ENCODE measurements around the gene PPM1L.

PPM1L gene

GRCh38 chr3:160768031-160768430 lies 12.0 kb downstream of the PPM1L start:
- no peak for DNase-seq

GRCh38 chr3:160768918-160769317 lies 12.9 kb downstream of the PPM1L start:
- DNase-seq, result no peak

- DNase-seq, result no peak
These were observed 15.9 kb downstream of the PPM1L start for GRCh38 chr3:160771811-160772459.

GRCh38 chr3:160773722-160774121 lies 17.7 kb downstream of the PPM1L start:
- DNase-seq, result no peak

GRCh38 chr3:160774172-160774571 lies 18.1 kb downstream of the PPM1L start:
- no peak for DNase-seq

GRCh38 chr3:160778480-160778879 lies 22.4 kb downstream of the PPM1L start:
- no peak for DNase-seq

GRCh38 chr3:160779040-160779439 lies 23.0 kb downstream of the PPM1L start:
- no peak for DNase-seq

- DNase-seq, result no peak
These were observed 24.2 kb downstream of the PPM1L start for GRCh38 chr3:160780245-160780644.

- no peak for DNase-seq
These were observed 25.4 kb downstream of the PPM1L start for GRCh38 chr3:160781402-160781801.

- no peak for DNase-seq
These were observed 25.8 kb downstream of the PPM1L start for GRCh38 chr3:160781863-160782262.

- DNase-seq, result no peak
These were observed 28.8 kb downstream of the PPM1L start for GRCh38 chr3:160784853-160785252.

GRCh38 chr3:160790726-160791125 lies 34.7 kb downstream of the PPM1L start:
- DNase-seq, result no peak

- no peak for DNase-seq
These were observed 36.5 kb downstream of the PPM1L start for GRCh38 chr3:160792540-160792939.

GRCh38 chr3:160793722-160794252 lies 37.8 kb downstream of the PPM1L start:
- no peak for DNase-seq

GRCh38 chr3:160796089-160796812 lies 40.2 kb downstream of the PPM1L start:
- no peak for DNase-seq

- no peak for DNase-seq
These were observed 40.8 kb downstream of the PPM1L start for GRCh38 chr3:160796813-160797164.

GRCh38 chr3:160797356-160797755 lies 41.3 kb downstream of the PPM1L start:
- DNase-seq, result no peak

- DNase-seq, result peak; percentile 20
These were observed 45.5 kb downstream of the PPM1L start for GRCh38 chr3:160801386-160802118.

- DNase-seq, result no peak
These were observed 48.7 kb downstream of the PPM1L start for GRCh38 chr3:160804762-160805161.

- no peak for DNase-seq
These were observed 50.1 kb downstream of the PPM1L start for GRCh38 chr3:160806094-160806493.

- DNase-seq, result no peak
These were observed 50.7 kb downstream of the PPM1L start for GRCh38 chr3:160806686-160807085.

GRCh38 chr3:160808838-160809237 lies 52.8 kb downstream of the PPM1L start:
- DNase-seq, result no peak

GRCh38 chr3:160809453-160809852 lies 53.4 kb downstream of the PPM1L start:
- no peak for DNase-seq

All from GOT3 (cell line).